22Rv1 (cell line): ENCODE data around the gene SPINT4.

ENCODE experiments used
- ZFX ChIP-seq: fragments of 450-650 bp; IDR thresholded peaks from 2 replicates; pipeline ENCODE4 v1.6.1; 2017; ENCODE audit warnings: antibody characterized with exemption, borderline replicate concordance
- TF ChIP-seq, protein P1 (sequence below): fragments of 450-650 bp; IDR thresholded peaks from 2 replicates; pipeline ENCODE4 v1.5.1; 2017; ENCODE audit warnings: mild to moderate bottlenecking

DNA sequence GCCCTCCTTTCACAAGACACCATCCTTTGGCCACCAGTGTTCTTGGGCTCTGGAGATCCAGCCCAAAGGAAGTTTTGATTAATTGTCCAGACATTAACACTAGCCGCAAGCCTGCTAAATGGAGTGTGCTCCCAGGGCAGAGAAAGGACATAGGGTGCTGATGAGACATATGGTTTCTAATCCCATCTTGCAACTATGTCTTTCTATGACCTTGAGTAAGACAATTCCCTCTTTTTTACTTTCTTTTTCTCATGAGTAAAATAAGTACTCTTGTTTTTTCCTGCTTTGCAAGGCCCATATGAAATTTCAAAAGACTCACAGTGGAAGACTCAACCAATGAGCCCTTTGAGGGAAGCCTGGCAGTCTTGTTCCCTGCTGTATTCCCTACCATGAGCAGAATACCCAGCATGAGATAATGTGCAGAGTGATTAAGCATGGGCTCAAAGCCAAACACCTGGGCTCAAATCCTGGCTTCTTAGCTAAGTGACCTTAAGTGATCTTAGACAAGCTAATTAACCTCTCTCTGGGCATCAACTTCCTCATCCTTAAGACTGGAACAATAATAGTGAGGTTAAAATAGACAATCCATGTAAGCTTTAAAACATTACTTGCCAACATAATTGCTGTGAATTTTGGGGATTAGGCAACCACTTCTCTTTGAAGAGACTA is 17.0 kb upstream of the SPINT4 start, which contains the start of gene WFDC10B:
- TF ChIP-seq, protein P1, sequence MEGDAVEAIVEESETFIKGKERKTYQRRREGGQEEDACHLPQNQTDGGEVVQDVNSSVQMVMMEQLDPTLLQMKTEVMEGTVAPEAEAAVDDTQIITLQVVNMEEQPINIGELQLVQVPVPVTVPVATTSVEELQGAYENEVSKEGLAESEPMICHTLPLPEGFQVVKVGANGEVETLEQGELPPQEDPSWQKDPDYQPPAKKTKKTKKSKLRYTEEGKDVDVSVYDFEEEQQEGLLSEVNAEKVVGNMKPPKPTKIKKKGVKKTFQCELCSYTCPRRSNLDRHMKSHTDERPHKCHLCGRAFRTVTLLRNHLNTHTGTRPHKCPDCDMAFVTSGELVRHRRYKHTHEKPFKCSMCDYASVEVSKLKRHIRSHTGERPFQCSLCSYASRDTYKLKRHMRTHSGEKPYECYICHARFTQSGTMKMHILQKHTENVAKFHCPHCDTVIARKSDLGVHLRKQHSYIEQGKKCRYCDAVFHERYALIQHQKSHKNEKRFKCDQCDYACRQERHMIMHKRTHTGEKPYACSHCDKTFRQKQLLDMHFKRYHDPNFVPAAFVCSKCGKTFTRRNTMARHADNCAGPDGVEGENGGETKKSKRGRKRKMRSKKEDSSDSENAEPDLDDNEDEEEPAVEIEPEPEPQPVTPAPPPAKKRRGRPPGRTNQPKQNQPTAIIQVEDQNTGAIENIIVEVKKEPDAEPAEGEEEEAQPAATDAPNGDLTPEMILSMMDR, result no peak
- no peak for TF ChIP-seq ZFX
